Measurements from ENCODE around the gene NAV1.
"Not testable (repeated sequence)": the region's sequence is repeated elsewhere in the genome, so short reads cannot be mapped to it uniquely, and the experiment has no call there.

Gene NAV1

GRCh38 chr1:201538612-201539551 lies at the start of gene NAV1:
NAV1 (plus strand) TSS chr1:201539127; CDS start chr1:201622885, 83,758 bp downstream.
- DNase-seq (ENCODE audit: low spot score), result no peak

GRCh38 chr1:201489643-201490261 lies 49.2 kb upstream of the NAV1 start:
- DNase-seq (ENCODE audit: low spot score), result no peak

GRCh38 chr1:201490708-201491131 lies 48.2 kb upstream of the NAV1 start:
- DNase-seq (ENCODE audit: low spot score), result no peak

- DNase-seq (ENCODE audit: low spot score), result no peak
These were observed 46.9 kb upstream of the NAV1 start for GRCh38 chr1:201491896-201492511.

GRCh38 chr1:201493026-201493656 lies 45.8 kb upstream of the NAV1 start:
- not testable (repeated sequence) for DNase-seq (ENCODE audit: low spot score)

- DNase-seq (ENCODE audit: low spot score), result no peak
These were observed 44.9 kb upstream of the NAV1 start for GRCh38 chr1:201493757-201494617.

GRCh38 chr1:201495551-201496295 lies 43.2 kb upstream of the NAV1 start:
- DNase-seq (ENCODE audit: low spot score), result no peak

GRCh38 chr1:201496296-201496690 lies 42.6 kb upstream of the NAV1 start:
- no peak for DNase-seq (ENCODE audit: low spot score)

GRCh38 chr1:201497935-201498509 lies 40.9 kb upstream of the NAV1 start:
- DNase-seq (ENCODE audit: low spot score), result no peak

GRCh38 chr1:201498621-201499020 lies 40.3 kb upstream of the NAV1 start:
- no peak for DNase-seq (ENCODE audit: low spot score)

- DNase-seq (ENCODE audit: low spot score), result no peak
These were observed 39.7 kb upstream of the NAV1 start for GRCh38 chr1:201499191-201499590.

- DNase-seq (ENCODE audit: low spot score), result no peak
These were observed 38.9 kb upstream of the NAV1 start for GRCh38 chr1:201499795-201500669.

- no peak for DNase-seq (ENCODE audit: low spot score)
These were observed 38.2 kb upstream of the NAV1 start for GRCh38 chr1:201500670-201501120.

- no peak for DNase-seq (ENCODE audit: low spot score)
These were observed 37.8 kb upstream of the NAV1 start for GRCh38 chr1:201501144-201501543.

GRCh38 chr1:201501812-201502510 lies 37.0 kb upstream of the NAV1 start:
- DNase-seq (ENCODE audit: low spot score), result no peak

GRCh38 chr1:201502511-201502857 lies 36.4 kb upstream of the NAV1 start:
- DNase-seq (ENCODE audit: low spot score), result no peak

GRCh38 chr1:201503397-201504176 lies 35.3 kb upstream of the NAV1 start:
- DNase-seq (ENCODE audit: low spot score), result no peak

GRCh38 chr1:201504179-201504631 lies 34.7 kb upstream of the NAV1 start:
- no peak for DNase-seq (ENCODE audit: low spot score)

Data from CD4-positive, alpha-beta T cell treated with Interleukin-6 at 100 ng/mL for 8 hours (primary cell).